Measurements from ENCODE around the gene CBX3. TPM values are rescaled to one million over a fixed set of nuclear protein-coding genes. Genes with fewer than 3 reads are reported as not detected.
A peak's percentile ranks its signal among the peaks of the same experiment; 100 is the strongest.

Gene CBX3
- total and polyA plus RNA-seq, 2 donors (not counting 1 experiment from before 2014, with no cell fraction given), result 105 to 136 TPM

- no peak overlapping the region for H3K27ac ChIP-seq (ENCODE audit: insufficient read depth, low read length)
- H3K4me2 ChIP-seq (ENCODE audit: extremely low read depth, insufficient read depth, low read length), result no peak overlapping the region
- no peaks in the 10 kb centered on the region for H3K79me2 ChIP-seq (ENCODE audit: control insufficient read depth, insufficient read depth, low read length)
- no peaks in the 10 kb centered on the region for H3K36me3 ChIP-seq (ENCODE audit: control insufficient read depth, insufficient read depth, low read length)
- no peaks in the 10 kb centered on the region for H4K20me1 ChIP-seq (ENCODE audit: control insufficient read depth, extremely low read depth, insufficient read depth, low read length)
- TF ChIP-seq CTCF (conservative IDR thresholded peaks at IDR 0.05 in 1 of 2, IDR thresholded peaks at IDR 0.05 in 1 of 2; ENCODE audit: low read depth in 1 of 2, low read length in 2 of 2) (no peak), EZH2 (IDR thresholded peaks at IDR 0.05; ENCODE audit: low read length, missing control alignments) (no peak)
- peaks cover 3% of the 10 kb centered on the region for H3K27me3 ChIP-seq (ENCODE audit: control insufficient read depth, insufficient read depth, low read length)
- no peak overlapping the region for H3K4me3 ChIP-seq (replicated peaks in 1 of 4; ENCODE audit: control extremely low read depth in 1 of 4, insufficient read depth in 1 of 4, low read depth in 3 of 4, low read length in 4 of 4)
- no peak for DNase-seq (ENCODE audit: low read depth in 2 of 2)
- no peak overlapping the region for H3K9ac ChIP-seq (ENCODE audit: insufficient read depth, low read length)
- no peak overlapping the region for H2AFZ ChIP-seq (ENCODE audit: low read length)
- H3K4me1 ChIP-seq (ENCODE audit: control insufficient read depth, extremely low read depth, insufficient read depth, low read length), result peaks cover 4% of the 10 kb centered on the region
- no peaks in the 10 kb centered on the region for H3K9me3 ChIP-seq (ENCODE audit: control insufficient read depth, insufficient read depth, low read depth, low read length)
These were observed 43.9 kb upstream of the CBX3 start for GRCh38 chr7:26157520-26158105.

- Histone ChIP-seq H3K4me1 (ENCODE audit: control insufficient read depth, extremely low read depth, insufficient read depth, low read length) (peaks cover 4% of the 10 kb centered on the region), H3K79me2 (ENCODE audit: control insufficient read depth, insufficient read depth, low read length) (no peaks in the 10 kb centered on the region)
These were observed 42.3 kb upstream of the CBX3 start for GRCh38 chr7:26159243-26159642.

GRCh38 chr7:26160896-26161295 is 40.6 kb upstream of the CBX3 start:
- H3K79me2 ChIP-seq (ENCODE audit: control insufficient read depth, insufficient read depth, low read length), result no peaks in the 10 kb centered on the region

More at GRCh38 chr7:26159243-26159642, 42.3 kb upstream of the CBX3 start:
- H4K20me1 ChIP-seq (ENCODE audit: control insufficient read depth, extremely low read depth, insufficient read depth, low read length), result no peaks in the 10 kb centered on the region
- no peak overlapping the region for H3K4me3 ChIP-seq (replicated peaks in 1 of 4; ENCODE audit: control extremely low read depth in 1 of 4, insufficient read depth in 1 of 4, low read depth in 3 of 4, low read length in 4 of 4)
- H3K27ac ChIP-seq (ENCODE audit: insufficient read depth, low read length), result no peak overlapping the region
- no peaks in the 10 kb centered on the region for H3K27me3 ChIP-seq (ENCODE audit: control insufficient read depth, insufficient read depth, low read length)
- no peaks in the 10 kb centered on the region for H3K36me3 ChIP-seq (ENCODE audit: control insufficient read depth, insufficient read depth, low read length)
- H3K9me3 ChIP-seq (ENCODE audit: control insufficient read depth, insufficient read depth, low read depth, low read length), result no peaks in the 10 kb centered on the region
- TF ChIP-seq EZH2 (IDR thresholded peaks at IDR 0.05; ENCODE audit: low read length, missing control alignments) (no peak), CTCF (conservative IDR thresholded peaks at IDR 0.05 in 1 of 2, IDR thresholded peaks at IDR 0.05 in 1 of 2; ENCODE audit: low read depth in 1 of 2, low read length in 2 of 2) (no peak)
- no peak overlapping the region for H3K9ac ChIP-seq (ENCODE audit: insufficient read depth, low read length)
- peak in 1 of 2 donors; percentile 55 for DNase-seq (ENCODE audit: low read depth in 2 of 2)
- no peak overlapping the region for H3K4me2 ChIP-seq (ENCODE audit: extremely low read depth, insufficient read depth, low read length)
- H2AFZ ChIP-seq (ENCODE audit: low read length), result no peak overlapping the region

More at GRCh38 chr7:26160896-26161295, 40.6 kb upstream of the CBX3 start:
- Histone ChIP-seq H3K4me1 (ENCODE audit: control insufficient read depth, extremely low read depth, insufficient read depth, low read length) (no peaks in the 10 kb centered on the region), H2AFZ (ENCODE audit: low read length) (no peak overlapping the region), H3K4me3 (replicated peaks in 1 of 4; ENCODE audit: control extremely low read depth in 1 of 4, insufficient read depth in 1 of 4, low read depth in 3 of 4, low read length in 4 of 4) (no peak overlapping the region), H3K27ac (ENCODE audit: insufficient read depth, low read length) (no peak overlapping the region), H4K20me1 (ENCODE audit: control insufficient read depth, extremely low read depth, insufficient read depth, low read length) (no peaks in the 10 kb centered on the region), H3K9ac (ENCODE audit: insufficient read depth, low read length) (no peak overlapping the region), H3K27me3 (ENCODE audit: control insufficient read depth, insufficient read depth, low read length) (no peaks in the 10 kb centered on the region), H3K36me3 (ENCODE audit: control insufficient read depth, insufficient read depth, low read length) (no peaks in the 10 kb centered on the region), H3K4me2 (ENCODE audit: extremely low read depth, insufficient read depth, low read length) (no peak overlapping the region), H3K9me3 (ENCODE audit: control insufficient read depth, insufficient read depth, low read depth, low read length) (no peaks in the 10 kb centered on the region)
- no peak for DNase-seq (ENCODE audit: low read depth in 2 of 2)
- TF ChIP-seq EZH2 (IDR thresholded peaks at IDR 0.05; ENCODE audit: low read length, missing control alignments), result no peak
- no peak for TF ChIP-seq CTCF (conservative IDR thresholded peaks at IDR 0.05 in 1 of 2, IDR thresholded peaks at IDR 0.05 in 1 of 2; ENCODE audit: low read depth in 1 of 2, low read length in 2 of 2)

All from fibroblast of lung (primary cell).